Endothelial cell of hepatic sinusoid (primary cell): Measurements from ENCODE around the gene CDKN1C.
"Not testable (repeated sequence)": the region's sequence is repeated elsewhere in the genome, so short reads cannot be mapped to it uniquely, and the experiment has no call there.

Experiments used
- in situ Hi-C: cut with HindIII; loops from 2 replicates; pipeline ENCODE4 v1.10.0; 2017; ENCODE audit warnings: low sequenced_read_pairs

The CDKN1C gene

GRCh38 chr11:2909133-2909902 lies 23.7 kb upstream of the CDKN1C start:
- in situ Hi-C loops, result no loop called here

GRCh38 chr11:2908130-2908529 lies 22.6 kb upstream of the CDKN1C start:
- in situ Hi-C loops, result no loop called here

GRCh38 chr11:2905299-2905698 lies 19.7 kb upstream of the CDKN1C start:
- in situ Hi-C loops, result not testable (repeated sequence)

- in situ Hi-C loops, result no loop called here
These were observed 18.8 kb upstream of the CDKN1C start for GRCh38 chr11:2904153-2905052.

- in situ Hi-C loops, result no loop called here
These were observed 18.1 kb upstream of the CDKN1C start for GRCh38 chr11:2903672-2904011.

GRCh38 chr11:2902784-2903671 lies 17.5 kb upstream of the CDKN1C start:
- in situ Hi-C loops, result no loop called here

GRCh38 chr11:2901854-2902783 lies 16.5 kb upstream of the CDKN1C start:
- in situ Hi-C loops, result no loop called here

GRCh38 chr11:2901196-2901796 lies 15.7 kb upstream of the CDKN1C start:
- in situ Hi-C loops, result no loop called here

- in situ Hi-C loops, result no loop called here
These were observed 13.7 kb upstream of the CDKN1C start for GRCh38 chr11:2899080-2899783.

GRCh38 chr11:2898366-2899079 lies 12.9 kb upstream of the CDKN1C start:
- in situ Hi-C loops, result no loop called here

GRCh38 chr11:2897048-2897447 lies 11.5 kb upstream of the CDKN1C start:
- in situ Hi-C loops, result no loop called here

- in situ Hi-C loops, result no loop called here
These were observed 10.5 kb upstream of the CDKN1C start for GRCh38 chr11:2896047-2896446.

- in situ Hi-C loops, result loop anchor here (5.0 kb wide), 1 partner anchor 48 kb away; no protein-coding TSS in a partner anchor
These were observed 8.4 kb upstream of the CDKN1C start for GRCh38 chr11:2893935-2894334.

GRCh38 chr11:2892967-2893528 lies 7.5 kb upstream of the CDKN1C start:
- in situ Hi-C loops, result loop anchor here (5.0 kb wide), 1 partner anchor 49 kb away; no protein-coding TSS in a partner anchor

GRCh38 chr11:2892215-2892966 lies 6.8 kb upstream of the CDKN1C start:
- in situ Hi-C loops, result loop anchor here (5.0 kb wide), 1 partner anchor 50 kb away; no protein-coding TSS in a partner anchor

- in situ Hi-C loops, result loop anchor here (5.0 kb wide), 1 partner anchor 51 kb away; no protein-coding TSS in a partner anchor
These were observed 6.0 kb upstream of the CDKN1C start for GRCh38 chr11:2891326-2892214.
